H1 (cell line): ENCODE results near the gene FOXM1. TPM values are rescaled to one million over a fixed set of nuclear protein-coding genes. Genes with fewer than 3 reads are reported as not detected.

Source experiments
- FOSL1 ChIP-seq: IDR thresholded peaks from 2 replicates; pipeline ENCODE4 v1.6.1; 2011; ENCODE audit warnings: mild to moderate bottlenecking, low read depth, low read length, moderate library complexity; ENCODE audit not compliant: insufficient read depth
- HDAC6 ChIP-seq: IDR thresholded peaks from one replicate; pipeline ENCODE4 v1.7.1; 2012; ENCODE audit warnings: low read depth, mild to moderate bottlenecking, inconsistent platforms, low read length, moderate library complexity
- JUND ChIP-seq: IDR thresholded peaks from 2 replicates; pipeline ENCODE4 v1.6.1; 2011; ENCODE audit warnings: mild to moderate bottlenecking, improper control_type of control experiment, low read length
- NANOG ChIP-seq: IDR thresholded peaks from 2 replicates; pipeline ENCODE4 v1.6.1; 2011; ENCODE audit warnings: low read length, low read depth, mild to moderate bottlenecking, inconsistent platforms; ENCODE audit not compliant: insufficient read depth, poor library complexity, severe bottlenecking
- POLR2AphosphoS5 ChIP-seq: IDR thresholded peaks from 2 replicates; pipeline ENCODE4 v1.6.1; 2011; ENCODE audit warnings: low read depth, low read length
- POU5F1 ChIP-seq: IDR thresholded peaks from 2 replicates; pipeline ENCODE4 v1.6.1; 2011; ENCODE audit warnings: low read depth, mild to moderate bottlenecking, low read length, moderate library complexity
- TCF12 ChIP-seq: IDR thresholded peaks from 2 replicates; pipeline ENCODE4 v1.6.1; 2011; ENCODE audit warnings: low read depth, mild to moderate bottlenecking, low read length
- polyA plus RNA-seq, 7 experiments: library from polyadenylated mRNA; depleted of rRNA in 3 of 7; stranded (reverse) in 5 of 7; unstranded in 2 of 7; fragments of >200 nt in 5 of 7; fragments of 200-250 nt in 2 of 7; gene quantifications; 1 replicate in 5 of 7; 2 replicates in 1 of 7; 4 replicates in 1 of 7; pipeline versions ENCODE4 v1.2.1 to v1.2.3, GENCODE V29; 2011 to 2013; ENCODE audit warnings: missing spikeins in 2 of 7, mixed read lengths in 2 of 7
- total RNA-seq: library from RNA; stranded (reverse); fragmentation: NEBNext Ultra II Directional; extraction: Animal tissue kit (Norgen Biotek cat#: 25700); gene quantifications from 2 replicates; pipeline ENCODE4 v1.2.1, GENCODE V29; 2021
- TF ChIP-seq, protein P1 (sequence below): fragments of 300-600 bp; sonication (generic); IDR thresholded peaks from 2 replicates; pipeline ENCODE4 v1.7.1; 2012; ENCODE audit warnings: low read length, moderate library complexity, mild to moderate bottlenecking, inconsistent platforms; ENCODE audit not compliant: insufficient replicate concordance

FOXM1 gene
- total and polyA plus RNA-seq, 2 of the 8 experiments (the other 6 are each of a cell fraction or from before 2014, with no cell fraction given): 58.1 to 121 TPM

- TF ChIP-seq POLR2AphosphoS5: no peak
- TF ChIP-seq FOSL1: no peak
- TF ChIP-seq TCF12: no peak
- TF ChIP-seq, protein P1, sequence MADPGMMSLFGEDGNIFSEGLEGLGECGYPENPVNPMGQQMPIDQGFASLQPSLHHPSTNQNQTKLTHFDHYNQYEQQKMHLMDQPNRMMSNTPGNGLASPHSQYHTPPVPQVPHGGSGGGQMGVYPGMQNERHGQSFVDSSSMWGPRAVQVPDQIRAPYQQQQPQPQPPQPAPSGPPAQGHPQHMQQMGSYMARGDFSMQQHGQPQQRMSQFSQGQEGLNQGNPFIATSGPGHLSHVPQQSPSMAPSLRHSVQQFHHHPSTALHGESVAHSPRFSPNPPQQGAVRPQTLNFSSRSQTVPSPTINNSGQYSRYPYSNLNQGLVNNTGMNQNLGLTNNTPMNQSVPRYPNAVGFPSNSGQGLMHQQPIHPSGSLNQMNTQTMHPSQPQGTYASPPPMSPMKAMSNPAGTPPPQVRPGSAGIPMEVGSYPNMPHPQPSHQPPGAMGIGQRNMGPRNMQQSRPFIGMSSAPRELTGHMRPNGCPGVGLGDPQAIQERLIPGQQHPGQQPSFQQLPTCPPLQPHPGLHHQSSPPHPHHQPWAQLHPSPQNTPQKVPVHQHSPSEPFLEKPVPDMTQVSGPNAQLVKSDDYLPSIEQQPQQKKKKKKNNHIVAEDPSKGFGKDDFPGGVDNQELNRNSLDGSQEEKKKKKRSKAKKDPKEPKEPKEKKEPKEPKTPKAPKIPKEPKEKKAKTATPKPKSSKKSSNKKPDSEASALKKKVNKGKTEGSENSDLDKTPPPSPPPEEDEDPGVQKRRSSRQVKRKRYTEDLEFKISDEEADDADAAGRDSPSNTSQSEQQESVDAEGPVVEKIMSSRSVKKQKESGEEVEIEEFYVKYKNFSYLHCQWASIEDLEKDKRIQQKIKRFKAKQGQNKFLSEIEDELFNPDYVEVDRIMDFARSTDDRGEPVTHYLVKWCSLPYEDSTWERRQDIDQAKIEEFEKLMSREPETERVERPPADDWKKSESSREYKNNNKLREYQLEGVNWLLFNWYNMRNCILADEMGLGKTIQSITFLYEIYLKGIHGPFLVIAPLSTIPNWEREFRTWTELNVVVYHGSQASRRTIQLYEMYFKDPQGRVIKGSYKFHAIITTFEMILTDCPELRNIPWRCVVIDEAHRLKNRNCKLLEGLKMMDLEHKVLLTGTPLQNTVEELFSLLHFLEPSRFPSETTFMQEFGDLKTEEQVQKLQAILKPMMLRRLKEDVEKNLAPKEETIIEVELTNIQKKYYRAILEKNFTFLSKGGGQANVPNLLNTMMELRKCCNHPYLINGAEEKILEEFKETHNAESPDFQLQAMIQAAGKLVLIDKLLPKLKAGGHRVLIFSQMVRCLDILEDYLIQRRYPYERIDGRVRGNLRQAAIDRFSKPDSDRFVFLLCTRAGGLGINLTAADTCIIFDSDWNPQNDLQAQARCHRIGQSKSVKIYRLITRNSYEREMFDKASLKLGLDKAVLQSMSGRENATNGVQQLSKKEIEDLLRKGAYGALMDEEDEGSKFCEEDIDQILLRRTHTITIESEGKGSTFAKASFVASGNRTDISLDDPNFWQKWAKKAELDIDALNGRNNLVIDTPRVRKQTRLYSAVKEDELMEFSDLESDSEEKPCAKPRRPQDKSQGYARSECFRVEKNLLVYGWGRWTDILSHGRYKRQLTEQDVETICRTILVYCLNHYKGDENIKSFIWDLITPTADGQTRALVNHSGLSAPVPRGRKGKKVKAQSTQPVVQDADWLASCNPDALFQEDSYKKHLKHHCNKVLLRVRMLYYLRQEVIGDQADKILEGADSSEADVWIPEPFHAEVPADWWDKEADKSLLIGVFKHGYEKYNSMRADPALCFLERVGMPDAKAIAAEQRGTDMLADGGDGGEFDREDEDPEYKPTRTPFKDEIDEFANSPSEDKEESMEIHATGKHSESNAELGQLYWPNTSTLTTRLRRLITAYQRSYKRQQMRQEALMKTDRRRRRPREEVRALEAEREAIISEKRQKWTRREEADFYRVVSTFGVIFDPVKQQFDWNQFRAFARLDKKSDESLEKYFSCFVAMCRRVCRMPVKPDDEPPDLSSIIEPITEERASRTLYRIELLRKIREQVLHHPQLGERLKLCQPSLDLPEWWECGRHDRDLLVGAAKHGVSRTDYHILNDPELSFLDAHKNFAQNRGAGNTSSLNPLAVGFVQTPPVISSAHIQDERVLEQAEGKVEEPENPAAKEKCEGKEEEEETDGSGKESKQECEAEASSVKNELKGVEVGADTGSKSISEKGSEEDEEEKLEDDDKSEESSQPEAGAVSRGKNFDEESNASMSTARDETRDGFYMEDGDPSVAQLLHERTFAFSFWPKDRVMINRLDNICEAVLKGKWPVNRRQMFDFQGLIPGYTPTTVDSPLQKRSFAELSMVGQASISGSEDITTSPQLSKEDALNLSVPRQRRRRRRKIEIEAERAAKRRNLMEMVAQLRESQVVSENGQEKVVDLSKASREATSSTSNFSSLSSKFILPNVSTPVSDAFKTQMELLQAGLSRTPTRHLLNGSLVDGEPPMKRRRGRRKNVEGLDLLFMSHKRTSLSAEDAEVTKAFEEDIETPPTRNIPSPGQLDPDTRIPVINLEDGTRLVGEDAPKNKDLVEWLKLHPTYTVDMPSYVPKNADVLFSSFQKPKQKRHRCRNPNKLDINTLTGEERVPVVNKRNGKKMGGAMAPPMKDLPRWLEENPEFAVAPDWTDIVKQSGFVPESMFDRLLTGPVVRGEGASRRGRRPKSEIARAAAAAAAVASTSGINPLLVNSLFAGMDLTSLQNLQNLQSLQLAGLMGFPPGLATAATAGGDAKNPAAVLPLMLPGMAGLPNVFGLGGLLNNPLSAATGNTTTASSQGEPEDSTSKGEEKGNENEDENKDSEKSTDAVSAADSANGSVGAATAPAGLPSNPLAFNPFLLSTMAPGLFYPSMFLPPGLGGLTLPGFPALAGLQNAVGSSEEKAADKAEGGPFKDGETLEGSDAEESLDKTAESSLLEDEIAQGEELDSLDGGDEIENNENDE: no peak
- no peak for TF ChIP-seq NANOG
- no peak for TF ChIP-seq HDAC6
- no peak for TF ChIP-seq JUND
- no peak for TF ChIP-seq POU5F1
Measured at GRCh38 chr12:2895051-2895451, 18.1 kb upstream of the FOXM1 start (continued).
